GM18909 (cell line): ENCODE results near the gene OSTM1.

Experiments used
- ATAC-seq: cut with Tn5 transposase; IDR thresholded peaks from one replicate; pipeline ENCODE4 v1.9.1; 2021; ENCODE audit warnings: mild to moderate bottlenecking; ENCODE audit not compliant: unreplicated experiment, poor library complexity

The OSTM1 gene

DNA sequence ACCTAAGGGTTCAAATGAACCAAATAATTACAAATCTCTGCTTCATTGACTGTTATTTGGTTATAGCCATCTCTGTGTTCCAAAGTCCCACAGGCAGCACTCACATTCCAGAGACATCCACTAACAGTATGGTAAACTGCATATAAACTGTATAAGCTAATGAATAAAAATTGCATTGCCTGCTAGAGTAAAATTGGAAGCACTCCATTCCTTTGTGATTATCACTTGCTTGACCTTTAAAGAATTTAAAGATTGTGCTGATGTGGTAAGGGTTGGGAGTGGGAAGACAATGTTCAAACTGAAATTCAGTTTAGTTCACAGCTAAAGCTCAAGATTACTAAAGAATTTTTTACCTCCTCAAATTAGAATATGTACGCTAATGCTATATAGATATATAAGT, 31.0 kb upstream of the OSTM1 start:
- ATAC-seq = no peak

DNA sequence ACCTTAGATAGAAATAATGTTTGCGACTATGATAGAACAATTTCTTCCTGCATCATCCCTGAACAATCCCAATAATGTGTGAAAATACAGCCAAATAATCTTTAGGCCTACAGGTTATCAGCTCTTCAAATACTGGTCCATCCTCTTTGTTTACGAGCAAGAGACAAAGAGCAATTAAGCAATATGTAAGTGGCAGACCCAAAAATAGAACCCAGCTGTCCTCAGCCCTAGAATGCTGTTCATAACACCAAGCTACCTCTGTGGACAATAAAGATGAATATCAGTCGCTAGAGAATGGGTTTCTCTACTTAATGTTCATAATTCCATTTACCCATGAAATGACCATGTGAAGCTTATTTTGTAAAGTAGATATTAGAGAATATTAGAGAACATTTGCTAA, 28.4 kb upstream of the OSTM1 start:
- no peak for ATAC-seq

DNA sequence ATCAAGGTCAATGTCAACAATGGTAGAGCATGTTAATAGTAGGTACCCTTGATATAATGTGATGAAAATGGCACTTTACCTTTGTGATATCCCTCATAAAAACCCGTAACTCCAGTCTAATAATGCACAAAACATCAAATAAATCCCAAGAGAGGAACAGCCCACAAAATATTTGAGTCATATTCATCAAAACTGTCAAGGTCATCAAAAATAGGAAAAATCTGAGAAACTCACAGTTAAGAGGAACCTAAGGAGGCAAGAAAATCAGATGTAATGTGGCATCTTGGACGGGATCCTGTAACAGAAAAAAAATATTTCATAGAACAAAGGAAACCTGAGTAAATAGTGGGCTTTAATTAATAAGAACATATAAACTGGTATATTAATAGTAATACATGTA, 25.5 kb upstream of the OSTM1 start:
- no peak for ATAC-seq

DNA sequence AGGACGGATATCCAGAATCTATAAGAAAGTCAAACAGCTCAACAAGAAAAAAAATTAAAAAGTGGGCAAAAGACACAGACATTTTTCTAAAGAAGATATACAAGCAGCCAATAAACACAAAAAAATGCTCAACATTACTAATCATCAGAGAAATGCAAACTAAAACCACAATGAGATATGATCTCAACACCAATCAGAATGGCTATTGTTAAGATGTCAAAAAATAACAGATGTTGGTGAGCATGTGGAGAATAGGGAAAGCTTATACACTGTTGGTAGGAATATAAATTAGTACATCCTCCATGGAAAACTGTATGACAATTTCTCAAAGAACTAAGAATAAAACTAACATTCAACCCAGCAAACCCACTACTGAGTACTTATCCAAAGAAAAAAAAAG, 23.3 kb upstream of the OSTM1 start:
- ATAC-seq = no peak

DNA sequence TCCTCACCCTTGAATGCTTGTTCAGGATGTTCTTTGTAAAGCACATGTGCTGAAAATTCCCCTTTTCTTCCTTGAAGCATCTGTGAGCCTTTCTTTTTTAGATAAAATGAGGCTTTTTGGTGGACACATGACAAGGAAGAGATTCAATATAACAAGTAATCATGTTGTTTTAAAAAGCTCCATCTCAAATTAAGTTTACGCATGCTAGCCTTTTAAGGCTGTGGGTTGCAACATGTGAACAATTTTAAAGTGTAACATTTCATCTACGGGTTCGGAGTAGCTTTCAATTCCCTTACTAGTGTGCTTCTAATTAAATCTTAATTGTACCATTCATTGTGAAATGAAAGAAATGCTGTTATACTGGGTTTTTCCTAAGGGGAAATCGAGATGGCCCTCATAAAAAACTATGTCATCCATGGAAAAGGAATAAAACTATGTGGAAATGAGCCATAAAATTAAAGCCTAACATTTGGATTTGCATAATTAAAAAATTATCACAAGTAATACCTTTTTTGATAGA, 19.3 kb upstream of the OSTM1 start:
- ATAC-seq = no peak

DNA sequence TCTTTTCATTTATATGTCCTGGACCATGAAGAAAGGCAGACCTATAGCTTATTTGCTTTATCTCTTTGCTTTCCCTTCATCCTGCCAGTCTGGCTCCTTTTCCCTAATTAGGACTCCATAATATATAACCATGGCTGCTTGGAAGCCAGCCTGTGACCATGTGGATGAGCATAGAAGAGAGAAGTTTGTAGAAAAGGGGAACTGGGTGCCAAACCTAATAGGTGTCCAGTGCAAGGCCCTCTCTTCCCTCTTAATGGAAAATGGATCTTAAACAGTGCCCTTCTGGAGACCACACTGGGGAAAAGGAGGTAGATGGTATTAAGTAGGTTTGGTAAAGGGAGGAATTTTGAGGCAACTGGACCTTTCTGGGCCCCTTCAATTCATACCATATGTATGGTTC, 16.7 kb upstream of the OSTM1 start:
- no peak for ATAC-seq

DNA sequence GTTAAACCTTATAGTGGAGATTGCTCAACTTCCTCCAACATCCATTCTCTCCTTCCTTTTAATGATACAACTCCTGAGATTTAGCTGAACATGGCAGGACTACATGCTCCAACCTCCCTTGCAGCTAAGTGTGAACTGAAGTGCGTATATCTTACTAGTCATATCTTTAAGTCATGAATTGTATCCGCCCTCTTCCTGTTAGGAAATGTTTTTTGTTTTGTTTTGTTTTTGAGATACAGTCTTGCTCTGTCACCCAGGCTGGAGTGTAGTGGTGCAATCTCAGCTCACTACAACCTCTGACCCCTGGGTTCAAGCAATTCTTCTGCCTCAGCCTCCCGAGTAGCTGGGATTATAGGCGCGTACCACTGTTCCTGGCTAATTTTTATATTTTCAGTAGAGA, 8.8 kb upstream of the OSTM1 start:
- ATAC-seq = no peak

DNA sequence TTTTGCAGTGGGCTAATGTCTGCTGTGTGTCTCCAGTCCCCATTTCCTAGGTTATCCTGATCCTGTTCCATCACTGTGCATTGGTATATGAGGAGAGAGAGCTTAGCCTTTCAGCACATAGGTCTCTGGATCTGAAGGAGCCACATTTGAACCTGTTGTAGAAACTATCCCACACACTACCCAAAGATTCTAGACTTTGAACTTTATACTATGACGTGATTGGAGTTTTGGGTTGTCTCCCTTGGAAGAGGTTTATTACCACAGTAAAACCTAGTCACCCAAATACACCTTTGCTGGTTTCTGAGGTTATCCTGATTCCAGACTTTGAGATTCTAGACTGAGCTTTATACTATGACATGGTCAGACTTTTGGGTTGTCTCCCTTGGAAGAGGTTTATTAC, 8.0 kb upstream of the OSTM1 start:
- ATAC-seq = no peak

DNA sequence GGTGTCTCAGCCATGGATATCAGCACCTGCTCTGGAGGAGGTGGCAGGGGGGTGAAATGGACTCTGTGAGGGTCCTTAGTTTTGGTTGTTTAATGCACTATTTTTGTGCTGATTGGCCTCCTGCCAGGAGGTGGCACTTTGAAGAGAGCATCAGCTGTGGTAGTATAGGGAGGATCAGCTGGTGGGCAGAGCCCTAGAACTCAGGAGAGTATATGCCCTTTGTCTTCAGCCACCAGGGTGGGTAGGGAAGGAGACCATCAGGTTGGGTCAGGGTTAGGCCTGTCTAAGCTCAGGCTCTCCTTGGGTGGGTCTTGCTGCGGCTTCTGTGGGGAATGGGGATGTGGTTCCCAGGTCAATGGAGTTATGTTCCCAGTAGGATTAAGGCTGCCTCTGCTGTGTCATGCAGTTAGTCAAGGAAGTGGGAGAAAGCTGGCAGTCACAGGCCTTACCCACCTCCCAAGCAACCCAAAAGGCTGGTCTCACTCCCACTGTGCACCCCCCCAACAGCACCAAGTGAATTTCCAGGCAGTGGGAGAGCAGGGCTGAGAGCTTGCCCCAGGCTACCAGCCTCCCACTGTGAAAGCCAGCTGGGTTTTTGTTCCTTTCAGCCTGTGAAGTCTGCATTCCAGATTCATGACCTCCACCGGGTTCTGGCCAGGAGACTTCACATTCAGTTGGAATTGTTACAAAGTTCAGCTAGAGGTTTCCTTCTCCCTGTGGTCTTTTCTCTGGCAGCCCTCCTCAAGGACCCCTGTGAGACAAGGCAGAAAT, 5.7 kb upstream of the OSTM1 start:
- no peak for ATAC-seq

DNA sequence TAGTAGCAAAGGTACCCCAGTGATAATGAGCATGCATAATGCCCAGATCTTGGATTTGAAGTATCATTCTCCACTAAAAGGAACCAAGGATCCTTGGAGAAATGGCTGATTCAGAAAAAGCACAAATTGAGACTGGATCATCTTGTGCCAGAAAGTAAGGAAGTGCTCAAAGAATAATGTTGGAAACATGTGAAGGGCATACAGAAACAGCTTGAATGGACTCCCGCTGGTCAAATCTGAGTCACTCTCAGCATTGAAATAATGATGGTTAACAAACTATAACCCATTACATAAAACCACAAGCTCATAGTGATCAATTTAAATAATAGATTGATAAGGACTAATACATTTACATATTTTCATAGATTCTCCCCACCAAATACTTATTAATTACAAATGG, 3.6 kb upstream of the OSTM1 start:
- ATAC-seq = no peak

DNA sequence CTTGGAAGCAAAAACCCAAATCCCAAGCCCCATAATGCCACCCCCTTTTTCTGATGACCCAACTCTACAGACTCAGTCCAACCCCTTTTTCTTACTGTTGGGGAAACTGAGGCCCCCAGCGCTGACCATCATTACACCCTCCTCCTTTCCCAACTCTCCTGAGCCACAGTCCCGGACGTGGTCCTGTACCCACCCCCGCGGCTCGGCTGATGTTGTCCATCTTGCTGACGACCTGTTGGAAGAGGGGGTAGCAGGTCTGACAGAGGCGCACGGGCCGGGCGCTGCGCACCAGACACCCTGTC, 533 bp downstream of the OSTM1 start:
- peak; percentile 45 for ATAC-seq

DNA sequence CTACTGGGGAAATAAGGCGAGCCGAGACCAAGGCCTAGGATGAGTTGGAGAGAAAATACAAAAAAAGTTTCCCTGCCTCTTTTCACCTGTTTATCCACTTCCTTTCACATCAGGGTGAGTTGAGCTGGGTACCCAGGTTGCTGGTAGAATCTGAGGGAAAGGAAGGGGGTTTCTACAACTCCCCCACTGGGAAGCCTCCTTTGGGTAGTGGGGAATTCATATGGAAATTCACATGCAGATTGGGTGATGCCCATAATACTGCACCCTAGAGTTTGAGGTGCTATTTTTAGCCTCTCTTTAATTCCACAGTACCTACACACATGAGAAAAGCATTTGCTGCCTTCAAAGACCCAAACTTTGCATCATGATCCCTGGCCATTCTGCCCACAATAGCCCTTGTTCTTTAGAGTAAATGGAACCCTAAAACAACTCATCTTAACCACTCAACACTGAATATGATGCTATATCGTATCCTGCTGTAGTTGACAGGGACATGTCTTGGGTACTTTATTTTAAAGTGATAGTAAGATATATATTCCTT, 2.7 kb downstream of the OSTM1 start:
- ATAC-seq = no peak

DNA sequence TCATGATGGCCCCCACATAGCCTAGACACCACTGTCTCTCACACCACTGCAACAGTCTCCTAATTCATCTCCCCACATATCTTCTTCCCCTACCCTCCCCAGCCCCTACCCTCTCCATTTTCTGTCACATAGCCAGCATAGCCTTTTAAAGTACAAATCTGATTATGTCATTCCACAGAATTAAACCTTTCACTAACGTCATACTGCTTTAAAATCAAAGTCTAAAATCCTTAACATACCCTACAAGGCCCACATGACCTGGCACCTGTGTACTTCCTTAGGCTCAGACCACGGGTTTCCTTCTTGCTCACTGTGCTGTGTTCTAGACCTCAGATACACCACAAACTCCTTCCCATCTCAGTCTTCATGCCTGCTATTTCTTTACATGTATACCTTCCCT, 5.9 kb downstream of the OSTM1 start:
- ATAC-seq = peak; percentile 54

DNA sequence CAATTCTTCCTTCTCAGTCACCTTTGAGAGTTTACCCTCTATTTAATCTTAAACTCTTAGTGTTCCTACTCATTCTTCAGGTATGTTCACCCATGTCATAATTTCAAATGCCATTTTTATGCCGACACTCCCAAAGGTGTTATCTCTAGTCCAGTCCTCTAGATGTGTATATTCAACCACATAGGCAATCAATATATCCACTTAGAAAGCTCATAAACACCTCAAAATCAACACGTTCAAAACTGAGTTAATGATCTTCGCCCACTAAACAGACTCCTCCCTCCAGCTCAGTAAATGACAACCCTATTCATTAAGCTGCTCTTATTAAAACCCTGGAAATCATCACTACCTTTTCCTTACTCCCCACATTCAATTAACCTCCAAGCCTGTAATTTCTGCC, 6.4 kb downstream of the OSTM1 start:
- no peak for ATAC-seq

DNA sequence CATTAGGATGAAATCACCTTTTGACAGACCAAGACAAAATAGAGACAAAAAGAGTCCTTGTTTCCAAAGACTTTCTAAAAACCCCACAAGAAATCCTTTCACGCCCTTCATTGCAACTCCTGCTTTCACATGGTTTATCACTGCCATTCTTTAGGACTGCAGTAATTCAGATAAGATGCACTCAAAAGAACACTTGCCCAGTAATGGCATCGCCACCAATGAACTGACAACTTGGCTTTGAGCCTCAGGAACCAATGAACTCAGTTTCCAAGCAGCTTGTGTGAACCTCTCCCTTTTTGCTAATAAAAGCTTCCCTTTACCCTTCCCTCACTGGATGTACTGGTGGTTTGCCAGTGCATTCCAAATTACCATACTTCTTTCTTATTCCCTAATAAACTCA, 21.8 kb downstream of the OSTM1 start:
- no peak for ATAC-seq

DNA sequence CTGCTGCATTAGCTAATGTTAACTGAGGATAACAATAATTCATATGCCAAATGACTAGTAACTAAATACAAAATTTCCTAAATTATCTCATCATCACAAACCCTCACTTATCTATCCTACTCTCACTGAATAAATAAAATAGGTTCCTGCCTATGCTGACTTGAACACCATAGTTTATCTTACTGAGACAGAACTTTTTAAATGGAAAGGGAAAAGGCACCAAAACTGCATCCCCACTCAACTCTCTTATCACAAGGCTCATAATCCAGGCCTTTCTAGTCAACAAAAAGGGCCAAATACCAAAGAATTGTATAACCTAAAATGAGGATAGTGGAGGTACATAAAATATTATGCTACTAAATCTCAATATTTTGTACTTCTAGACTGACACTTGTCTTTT, 23.1 kb downstream of the OSTM1 start:
- no peak for ATAC-seq

DNA sequence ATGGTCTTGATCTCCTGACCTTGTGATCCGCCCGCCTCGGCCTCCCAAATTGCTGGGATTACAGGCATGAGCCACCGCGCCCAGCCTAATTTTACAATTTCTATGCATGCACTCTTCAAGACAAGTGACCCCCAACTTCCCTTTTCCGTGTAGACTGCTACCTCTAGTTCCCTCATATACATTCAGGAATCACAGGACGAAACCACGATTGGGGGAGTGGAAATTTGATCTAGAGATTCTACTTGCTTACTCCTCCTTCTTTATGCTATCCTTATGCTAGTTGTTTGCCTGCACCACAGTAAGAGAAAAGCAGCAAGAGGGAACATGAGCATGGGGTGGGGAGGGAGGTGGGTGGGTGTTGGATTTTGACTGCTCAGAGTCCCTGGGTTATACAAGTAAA, 34.9 kb downstream of the OSTM1 start:
- ATAC-seq = no peak

DNA sequence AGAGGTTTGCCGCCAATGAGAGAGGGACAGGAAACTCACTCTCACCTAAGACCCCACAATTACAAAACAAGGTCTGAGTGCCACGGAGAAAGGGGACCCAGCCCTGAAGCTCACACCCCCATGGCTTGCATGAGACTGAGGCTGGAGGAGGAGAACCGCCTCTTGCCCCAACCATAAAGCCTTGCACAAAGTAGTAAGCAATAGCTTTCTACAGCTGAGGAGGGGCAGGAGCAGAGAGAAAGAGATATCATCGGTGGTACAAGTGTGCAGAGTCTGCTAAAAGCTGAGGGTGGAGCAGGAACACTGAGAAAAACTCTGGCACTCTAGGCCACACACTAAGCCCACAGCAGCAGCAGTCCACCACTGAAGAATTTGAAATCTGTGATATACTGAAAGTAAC, 37.7 kb downstream of the OSTM1 start:
- no peak for ATAC-seq

DNA sequence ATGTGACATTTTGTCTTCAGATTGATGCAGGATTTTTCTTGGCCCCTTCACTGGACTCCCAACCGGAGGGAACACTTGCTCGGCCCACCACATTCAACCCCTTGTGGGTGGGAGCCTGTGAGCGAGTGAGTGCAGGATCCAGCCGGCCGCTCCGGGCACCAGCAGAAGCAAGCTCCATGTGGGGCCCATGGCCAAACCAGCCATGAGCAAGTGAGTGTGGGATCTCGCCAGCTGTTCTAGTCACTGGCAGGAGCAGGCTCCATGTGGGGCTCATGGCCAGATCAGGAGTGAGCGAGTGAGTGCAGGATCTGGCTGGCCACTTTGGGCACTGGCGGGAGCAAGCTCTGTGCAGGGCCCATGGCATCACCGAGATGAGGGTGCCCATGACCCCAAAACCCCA, 42.6 kb downstream of the OSTM1 start:
- no peak for ATAC-seq

DNA sequence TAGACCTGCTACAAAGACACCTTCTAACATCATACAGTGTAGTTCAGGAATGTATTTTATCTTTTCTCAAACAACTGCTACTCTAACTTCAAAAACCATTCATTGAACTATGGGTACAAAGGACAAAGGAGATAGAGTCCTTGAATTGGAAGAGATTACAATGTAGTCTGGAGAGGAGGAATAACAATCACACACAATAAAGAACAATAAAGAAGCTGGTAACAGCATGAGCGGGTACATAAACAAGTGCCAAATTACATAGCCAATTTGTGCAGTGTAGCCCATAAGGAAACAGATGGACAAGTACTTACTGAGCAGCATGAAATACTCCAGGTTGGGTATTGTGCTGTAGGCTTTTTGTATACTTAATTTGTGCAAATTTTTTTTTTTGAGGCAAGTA, 44.3 kb downstream of the OSTM1 start:
- ATAC-seq = no peak

DNA sequence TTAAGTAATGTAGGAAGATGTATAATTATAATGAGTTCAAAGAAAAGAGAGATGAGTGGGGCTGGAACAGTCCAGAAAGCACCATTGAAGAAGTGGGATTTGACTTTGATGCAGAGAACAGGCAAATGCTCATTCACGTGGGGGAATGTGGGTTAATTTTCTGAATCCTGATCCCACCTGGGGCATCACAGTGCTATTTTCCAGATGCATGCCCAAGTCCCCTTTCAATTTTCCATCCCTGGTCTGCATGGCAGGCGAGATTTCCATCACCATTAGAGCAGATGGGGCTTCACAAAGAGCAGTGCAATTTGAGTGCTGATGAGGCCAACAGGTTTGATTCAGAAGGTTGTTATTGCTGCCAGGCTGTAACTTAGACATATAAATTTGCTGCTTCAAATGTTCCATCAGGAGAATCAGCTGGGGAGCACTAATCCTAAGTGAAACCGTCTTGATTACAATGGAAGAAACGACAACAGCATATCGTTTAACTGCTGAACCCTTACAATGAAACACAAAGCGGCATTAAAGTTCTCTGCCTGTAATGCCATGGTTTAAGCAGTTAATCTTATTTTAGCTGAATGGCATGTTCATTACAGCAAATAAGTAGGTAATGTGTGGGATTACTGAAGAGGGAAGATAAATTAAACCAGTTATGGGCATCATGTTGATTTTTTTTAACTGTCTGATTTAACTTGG, 45.2 kb downstream of the OSTM1 start:
- ATAC-seq = no peak

DNA sequence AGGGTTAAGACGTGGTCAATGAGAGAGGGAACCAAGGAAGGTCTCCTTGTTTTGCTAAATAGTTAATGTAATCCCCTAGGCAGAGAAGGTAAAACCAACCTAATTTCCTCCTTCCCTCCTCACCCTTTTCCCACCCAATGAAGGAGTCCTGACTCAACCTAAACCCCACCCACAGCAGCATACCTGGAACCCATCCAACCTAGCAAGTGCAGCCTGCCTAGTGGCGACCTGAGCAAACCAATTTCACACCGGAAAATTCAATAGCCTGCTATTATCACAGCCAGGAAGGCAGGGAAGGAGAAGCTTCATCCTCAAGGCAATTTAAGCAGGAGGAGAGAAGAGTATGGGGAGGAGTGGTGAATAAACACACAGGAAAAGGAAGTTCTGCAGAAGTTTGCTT, 46.9 kb downstream of the OSTM1 start:
- no peak for ATAC-seq
